Measurements from ENCODE around the gene GCM1. TPM values are rescaled to one million over a fixed set of nuclear protein-coding genes. Genes with fewer than 3 reads are reported as not detected.
"Not testable (repeated sequence)": the region's sequence is repeated elsewhere in the genome, so short reads cannot be mapped to it uniquely, and the experiment has no call there.

GCM1 gene
- total and polyA plus RNA-seq, 12 donors: 0.03 to 0.35 (median 0.07) TPM; not detected in 9

DNA sequence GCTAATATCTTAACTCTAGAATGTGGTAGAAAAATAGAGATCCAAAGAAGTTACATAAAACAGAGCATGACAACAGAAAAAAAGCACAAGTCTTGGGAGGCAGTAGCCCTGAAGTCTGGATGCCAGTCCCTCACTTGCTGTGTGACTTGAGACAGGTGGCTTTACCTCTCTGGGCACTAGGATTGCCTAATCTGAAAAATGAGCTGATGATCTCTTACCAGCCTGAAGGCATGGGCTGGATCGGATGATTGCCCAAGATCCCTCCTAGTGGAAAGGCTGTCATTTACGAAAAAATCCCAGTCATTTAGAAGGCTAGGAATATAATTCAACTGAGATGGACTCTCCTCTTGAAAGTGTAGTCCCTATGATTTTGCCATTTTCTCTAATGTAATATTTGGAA, 10.9 kb upstream of the GCM1 start:
- Histone ChIP-seq H3K27ac (no peak overlapping the region), H3K4me3 (no peak overlapping the region), H3K9me3 (replicated peaks in 1 of 3) (no peaks in the 10 kb centered on the region), H3K36me3 (replicated peaks in 1 of 2) (no peaks in the 10 kb centered on the region), H3K27me3 (no peaks in the 10 kb centered on the region), H3K4me1 (replicated peaks in 1 of 2) (no peaks in the 10 kb centered on the region)
- intact Hi-C loops (cut with DNase I): no loop called here
- DNase-seq: no peak
- no peak for TF ChIP-seq POLR2A (IDR thresholded peaks at IDR 0.05)
- TF ChIP-seq, protein P1, sequence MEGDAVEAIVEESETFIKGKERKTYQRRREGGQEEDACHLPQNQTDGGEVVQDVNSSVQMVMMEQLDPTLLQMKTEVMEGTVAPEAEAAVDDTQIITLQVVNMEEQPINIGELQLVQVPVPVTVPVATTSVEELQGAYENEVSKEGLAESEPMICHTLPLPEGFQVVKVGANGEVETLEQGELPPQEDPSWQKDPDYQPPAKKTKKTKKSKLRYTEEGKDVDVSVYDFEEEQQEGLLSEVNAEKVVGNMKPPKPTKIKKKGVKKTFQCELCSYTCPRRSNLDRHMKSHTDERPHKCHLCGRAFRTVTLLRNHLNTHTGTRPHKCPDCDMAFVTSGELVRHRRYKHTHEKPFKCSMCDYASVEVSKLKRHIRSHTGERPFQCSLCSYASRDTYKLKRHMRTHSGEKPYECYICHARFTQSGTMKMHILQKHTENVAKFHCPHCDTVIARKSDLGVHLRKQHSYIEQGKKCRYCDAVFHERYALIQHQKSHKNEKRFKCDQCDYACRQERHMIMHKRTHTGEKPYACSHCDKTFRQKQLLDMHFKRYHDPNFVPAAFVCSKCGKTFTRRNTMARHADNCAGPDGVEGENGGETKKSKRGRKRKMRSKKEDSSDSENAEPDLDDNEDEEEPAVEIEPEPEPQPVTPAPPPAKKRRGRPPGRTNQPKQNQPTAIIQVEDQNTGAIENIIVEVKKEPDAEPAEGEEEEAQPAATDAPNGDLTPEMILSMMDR (IDR thresholded peaks at IDR 0.05): no peak
- 36 to 48% (median 41%) methylated on average over 2 of the region's 2 CpGs for WGBS, 4 donors

DNA sequence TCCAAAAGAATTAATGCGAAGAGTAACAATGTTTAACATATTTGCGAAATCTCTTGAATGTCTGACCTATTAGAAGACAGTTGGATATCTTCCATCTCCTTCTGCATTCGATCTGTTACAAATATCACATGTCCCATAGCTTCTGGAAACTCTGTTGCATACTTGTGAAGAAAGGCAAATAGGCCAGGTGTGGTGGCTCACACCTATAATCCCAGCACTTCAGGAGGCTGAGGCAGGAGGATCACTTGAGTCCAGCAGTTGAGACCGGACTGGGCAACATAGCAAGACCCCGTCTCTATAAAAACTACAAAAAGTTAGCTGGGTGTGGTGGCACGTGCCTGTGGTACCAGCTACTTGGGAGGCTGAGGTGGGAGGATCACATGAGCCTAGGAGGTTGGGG, 9.4 kb upstream of the GCM1 start:
- H3K4me3 ChIP-seq; intact Hi-C loops (cut with DNase I); H3K27ac ChIP-seq; H3K9me3 ChIP-seq (replicated peaks in 1 of 3); DNase-seq; H3K27me3 ChIP-seq; H3K4me1 ChIP-seq (replicated peaks in 1 of 2); H3K36me3 ChIP-seq (replicated peaks in 1 of 2): not testable (repeated sequence)
- WGBS, 4 donors: 89 to 94% (median 93%) methylated on average over 6 of the region's 6 CpGs

DNA sequence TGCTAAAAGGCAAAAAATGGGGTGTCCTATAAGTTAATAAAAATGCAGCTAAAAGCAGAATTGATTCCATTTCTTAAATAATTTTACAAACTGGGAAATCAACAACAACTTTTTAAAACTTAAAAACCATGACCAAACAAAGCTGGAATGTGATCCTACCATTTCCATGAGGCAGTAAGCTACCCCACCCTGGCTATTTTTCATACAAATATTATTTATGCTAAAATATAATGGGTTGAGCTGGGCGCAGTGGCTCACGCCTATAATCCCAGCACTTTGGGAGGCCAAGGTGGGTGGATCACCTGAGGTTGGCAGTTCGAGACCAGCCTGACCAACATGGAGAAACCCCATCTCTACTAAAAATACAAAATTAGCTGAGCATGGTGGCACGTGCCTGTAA, 6.6 kb upstream of the GCM1 start:
- intact Hi-C loops (cut with DNase I); DNase-seq; H3K9me3 ChIP-seq (replicated peaks in 1 of 3); H3K4me1 ChIP-seq (replicated peaks in 1 of 2); H3K36me3 ChIP-seq (replicated peaks in 1 of 2); H3K4me3 ChIP-seq; H3K27ac ChIP-seq; H3K27me3 ChIP-seq: not testable (repeated sequence)
- WGBS, 4 donors: 81 to 94% (median 89%) methylated on average over 4 of the region's 4 CpGs

DNA sequence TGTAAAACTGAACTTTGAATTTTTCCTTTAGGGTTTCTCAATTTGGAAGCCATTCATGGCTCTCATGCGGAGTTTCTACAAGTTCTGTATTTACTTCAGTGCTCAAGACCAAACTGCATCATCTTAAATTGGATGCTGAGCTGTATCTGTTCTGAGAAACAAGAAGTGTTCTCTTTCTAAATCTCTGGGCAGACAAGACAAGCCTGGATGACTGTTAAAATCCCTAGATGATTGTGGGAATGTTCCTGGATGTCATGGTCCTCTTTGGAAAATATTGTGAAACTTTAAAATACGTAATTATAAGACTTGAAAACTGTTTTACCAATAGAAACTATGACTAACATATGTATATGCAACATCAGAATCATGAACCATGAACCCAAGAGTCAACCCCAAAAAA, 6.2 kb upstream of the GCM1 start:
- DNase-seq: no peak
- 84 to 92% (median 87%) methylated on average over 2 of the region's 2 CpGs for WGBS, 4 donors
- Histone ChIP-seq H3K27me3 (no peaks in the 10 kb centered on the region), H3K9me3 (replicated peaks in 1 of 3) (no peaks in the 10 kb centered on the region), H3K27ac (no peak overlapping the region), H3K4me1 (replicated peaks in 1 of 2) (no peaks in the 10 kb centered on the region), H3K36me3 (replicated peaks in 1 of 2) (no peaks in the 10 kb centered on the region), H3K4me3 (no peak overlapping the region)
- intact Hi-C loops (cut with DNase I): no loop called here
- TF ChIP-seq, protein P1 (IDR thresholded peaks at IDR 0.05): no peak
- no peak for TF ChIP-seq POLR2A (IDR thresholded peaks at IDR 0.05)

DNA sequence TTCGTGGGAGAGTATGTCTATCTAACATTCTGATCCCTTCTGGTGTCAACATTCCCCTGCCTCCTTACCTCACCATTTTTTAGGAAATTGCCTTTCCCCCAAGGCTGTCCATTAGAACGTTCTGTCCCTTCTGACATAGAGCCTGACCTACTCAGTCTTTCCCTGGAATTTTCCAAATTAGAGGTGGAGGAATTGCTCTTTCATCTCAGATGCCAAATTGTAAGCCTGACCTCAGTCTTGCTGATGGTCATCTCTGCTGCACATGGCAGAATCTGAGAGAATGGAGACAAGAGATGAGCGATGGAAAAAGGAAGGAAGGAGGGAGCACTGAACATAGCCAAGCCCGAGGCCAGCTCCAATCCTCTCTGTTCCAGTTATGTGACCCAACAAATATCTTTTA, 5.4 kb upstream of the GCM1 start:
- no peak for DNase-seq
- H3K4me1 ChIP-seq (replicated peaks in 1 of 2): no peaks in the 10 kb centered on the region
- H3K4me3 ChIP-seq: no peak overlapping the region
- 68 to 75% (median 71%) methylated on average over 4 of the region's 4 CpGs for WGBS, 4 donors
- H3K27me3 ChIP-seq: no peaks in the 10 kb centered on the region
- H3K9me3 ChIP-seq (replicated peaks in 1 of 3): no peaks in the 10 kb centered on the region
- H3K27ac ChIP-seq: no peak overlapping the region
- intact Hi-C loops (cut with DNase I): no loop called here
- no peak for TF ChIP-seq POLR2A (IDR thresholded peaks at IDR 0.05)
- TF ChIP-seq, protein P1 (IDR thresholded peaks at IDR 0.05): no peak
- no peaks in the 10 kb centered on the region for H3K36me3 ChIP-seq (replicated peaks in 1 of 2)

All from adrenal gland (tissue), 12 donors.